Endothelial cell of umbilical vein (primary cell): ENCODE data around the gene RAD51B. TPM values are rescaled to one million over a fixed set of nuclear protein-coding genes. Genes with fewer than 3 reads are reported as not detected.

Experiments used
- BruUV-seq: library from RNA; stranded (reverse); fragments of 400-500 nt; replicated peaks from 2 replicates; lab custom pipeline; 2021; lab: Mats Ljungman, UMichigan
- CTCF ChIA-PET: fragments of 300-600, 350-600 bp; sonication (Branson Sonifier 250); formaldehyde crosslinking; loops from one replicate; lab custom pipeline; 2021; ENCODE audit warnings: antibody characterized with exemption, inconsistent platforms; lab: Charles Lee
- POLR2A ChIA-PET: fragments of 300-600, 350-600 bp; sonication (Branson Sonifier 250); formaldehyde crosslinking; loops from one replicate; lab custom pipeline; 2021; ENCODE audit warnings: antibody characterized with exemption, inconsistent platforms; lab: Charles Lee
- DNase-seq: peaks from one replicate; pipeline ENCODE4 v3.0.0-alpha.2; 2011; ENCODE audit warnings: low read depth, low spot score
- FAIRE-seq: peaks from 2 replicates; lab custom pipeline; 2011; peaks lifted over from hg19 to GRCh38; lab: Jason Lieb, UNC
- H2AFZ ChIP-seq: 2 replicates; pipeline ENCODE4 v1.6.0; 2012; ENCODE audit warnings: low read depth, low read length, control low read depth, inconsistent platforms
- H3K27ac ChIP-seq: 2 replicates; pipeline ENCODE4 v1.5.1; 2011; ENCODE audit warnings: low read depth, mild to moderate bottlenecking, control low read depth, low read length, moderate library complexity; ENCODE audit not compliant: insufficient read depth
- H3K27me3 ChIP-seq, 2 experiments: 2 replicates each; pipeline versions ENCODE4 v1.6.0 to v1.6.1; 2011; ENCODE audit warnings: low read length in 2 of 2, mixed read lengths in 1 of 2; ENCODE audit not compliant: control insufficient read depth in 2 of 2, insufficient read depth in 2 of 2
- H3K36me3 ChIP-seq, 2 experiments: 2 replicates in 1 of 2; 3 replicates in 1 of 2; pipeline ENCODE4 v1.5.1; 2011; ENCODE audit warnings: low read length in 2 of 2, mild to moderate bottlenecking in 1 of 2, moderate library complexity in 1 of 2; ENCODE audit not compliant: control insufficient read depth in 2 of 2, insufficient read depth in 2 of 2; ENCODE audit errors: extremely low read depth in 1 of 2
- H3K4me1 ChIP-seq: 3 replicates; pipeline ENCODE4 v1.5.1; 2011; ENCODE audit warnings: mild to moderate bottlenecking, low read length; ENCODE audit not compliant: control insufficient read depth, insufficient read depth; ENCODE audit errors: extremely low read depth
- H3K4me2 ChIP-seq: 2 replicates; pipeline ENCODE4 v1.6.1; 2011; ENCODE audit warnings: low read length, control low read depth, mixed read lengths; ENCODE audit not compliant: insufficient read depth
- H3K4me3 ChIP-seq, 3 experiments: fragments of 200-600 bp in 1 of 3; sonication (generic), shearing (Covaris generic) in 1 of 3; replicated peaks in 1 of 3; 2 replicates each; pipeline ENCODE4 v1.5.1; 2011 to 2016; ENCODE audit warnings: control low read depth in 3 of 3, low read length in 3 of 3, mild to moderate bottlenecking in 2 of 3, inconsistent platforms in 1 of 3, low read depth in 1 of 3, moderate library complexity in 1 of 3; ENCODE audit not compliant: insufficient read depth in 1 of 3
- H3K79me2 ChIP-seq: 2 replicates; pipeline ENCODE4 v1.6.0; 2012; ENCODE audit warnings: low read length, inconsistent platforms; ENCODE audit not compliant: control insufficient read depth, insufficient read depth
- H3K9ac ChIP-seq: replicated peaks from 2 replicates; pipeline ENCODE3; 2011; ENCODE audit warnings: low read length, control low read depth; ENCODE audit not compliant: insufficient read depth; ENCODE audit errors: extremely low read depth
- H3K9me1 ChIP-seq: replicated peaks from 3 replicates; pipeline ENCODE4 v1.6.0; 2011; ENCODE audit warnings: mild to moderate bottlenecking, low read length; ENCODE audit not compliant: control insufficient read depth, insufficient read depth; ENCODE audit errors: extremely low read depth
- H3K9me3 ChIP-seq: replicated peaks from 2 replicates; pipeline ENCODE4 v1.5.1; 2012; ENCODE audit warnings: low read length, inconsistent platforms; ENCODE audit not compliant: control insufficient read depth, insufficient read depth
- H4K20me1 ChIP-seq: replicated peaks from 2 replicates; pipeline ENCODE3; 2011; ENCODE audit warnings: mild to moderate bottlenecking, low read length; ENCODE audit not compliant: control insufficient read depth, insufficient read depth; ENCODE audit errors: extremely low read depth
- CTCF ChIP-seq, 2 donors: IDR thresholded peaks; 1 replicate in 1 of 2; 2 replicates in 1 of 2; pipeline ENCODE4 v1.5.1; 2011; ENCODE audit warnings: low read length in 2 of 2, mild to moderate bottlenecking in 2 of 2, moderate library complexity in 2 of 2, control low read depth in 1 of 2, inconsistent platforms in 1 of 2, low read depth in 1 of 2; ENCODE audit not compliant: insufficient read depth in 1 of 2; ENCODE audit errors: extremely low read depth in 1 of 2
- EZH2 ChIP-seq: IDR thresholded peaks from 2 replicates; pipeline ENCODE4 v1.6.1; 2012; ENCODE audit warnings: borderline replicate concordance, low read depth, mild to moderate bottlenecking, moderate library complexity, low read length, inconsistent platforms; ENCODE audit not compliant: severe bottlenecking
- FOS ChIP-seq: IDR thresholded peaks from 2 replicates; pipeline ENCODE4 v1.6.1; 2011; ENCODE audit warnings: mild to moderate bottlenecking, low read length, moderate library complexity, borderline replicate concordance; ENCODE audit not compliant: insufficient read depth
- GATA2 ChIP-seq: IDR thresholded peaks from 2 replicates; pipeline ENCODE4 v1.7.0; 2011; ENCODE audit warnings: low read depth, mild to moderate bottlenecking, moderate library complexity, mixed read lengths, low read length; ENCODE audit not compliant: insufficient read length, insufficient read depth
- JUN ChIP-seq: IDR thresholded peaks from 2 replicates; pipeline ENCODE4 v1.6.1; 2011; ENCODE audit warnings: borderline replicate concordance, low read depth; ENCODE audit not compliant: insufficient read length, insufficient read depth
- MYC ChIP-seq: IDR thresholded peaks from one replicate; pipeline ENCODE4 v1.6.1; 2011; ENCODE audit warnings: mild to moderate bottlenecking, low read depth, low read length
- POLR2A ChIP-seq: IDR thresholded peaks from 2 replicates; pipeline ENCODE4 v1.6.1; 2012; ENCODE audit warnings: low read depth, mild to moderate bottlenecking, control low read depth, low read length
- POLR2AphosphoS5 ChIP-seq: IDR thresholded peaks from 2 replicates; pipeline ENCODE4 v1.6.1; 2012; ENCODE audit warnings: low read depth, mild to moderate bottlenecking, control low read depth, low read length, moderate library complexity; ENCODE audit not compliant: insufficient read depth
- dilution Hi-C: fragments of 300-500 bp; cut with MboI; formaldehyde crosslinking; loops from one replicate; pipeline ENCODE4 v1.15.0; 2019; ENCODE audit warnings: low sequenced_read_pairs; ENCODE audit not compliant: extremely low pct_ligation_motif_present
- intact Hi-C: fragments of 100-400 bp; cut with micrococcal nuclease; formaldehyde crosslinking; loops from one replicate; pipeline ENCODE4 v1.10.0; 2022
- polyA plus RNA-seq, 4 experiments: library from polyadenylated mRNA; depleted of rRNA in 3 of 4; stranded (reverse) in 3 of 4; unstranded in 1 of 4; fragments of >200 nt; gene quantifications; 2 replicates each; pipeline versions ENCODE4 v1.2.1 to v1.2.3, GENCODE V29; 2011 to 2012; ENCODE audit warnings: missing spikeins in 1 of 4
- total RNA-seq: library from RNA; stranded (reverse); gene quantifications from 2 replicates; pipeline ENCODE4 v1.2.3, GENCODE V29; 2021
- TF ChIP-seq, protein P1 (sequence below): IDR thresholded peaks from 2 replicates; pipeline ENCODE4 v1.6.1; 2011; ENCODE audit not compliant: insufficient read depth, insufficient read length

RAD51B gene
- total and polyA plus RNA-seq, 2 donors (not counting 3 experiments of a cell fraction or from before 2014, with no cell fraction given): 3.9 to 19.0 TPM

- H4K20me1 ChIP-seq: no peaks in the 10 kb centered on the region
- H3K36me3 ChIP-seq: no peaks in the 10 kb centered on the region
- no TSS peak for BruUV-seq
- POLR2A ChIA-PET: no interaction called here
- no peak overlapping the region for H3K4me3 ChIP-seq
- H3K4me1 ChIP-seq: no peaks in the 10 kb centered on the region
- intact Hi-C loops: no loop called here
- no peak overlapping the region for H3K9ac ChIP-seq
- no peak for TF ChIP-seq JUN
- TF ChIP-seq FOS: no peak
- no peak for TF ChIP-seq MYC
- TF ChIP-seq EZH2: no peak
- no peak for TF ChIP-seq CTCF (IDR thresholded peaks at IDR 0.05; ENCODE audit: extremely low read depth in 1 of 2, insufficient read depth in 1 of 2, low read depth in 1 of 2, low read length in 2 of 2)
- no peak for TF ChIP-seq POLR2A
- TF ChIP-seq, protein P1, sequence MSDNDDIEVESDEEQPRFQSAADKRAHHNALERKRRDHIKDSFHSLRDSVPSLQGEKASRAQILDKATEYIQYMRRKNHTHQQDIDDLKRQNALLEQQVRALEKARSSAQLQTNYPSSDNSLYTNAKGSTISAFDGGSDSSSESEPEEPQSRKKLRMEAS: no peak
- no peak for TF ChIP-seq GATA2
- no peak for TF ChIP-seq POLR2AphosphoS5
- FAIRE-seq (no peak), DNase-seq (no peak)
- H3K4me2 ChIP-seq: no peak overlapping the region
- H3K27ac ChIP-seq: no peak overlapping the region
- H2AFZ ChIP-seq: no peak overlapping the region
- no peaks in the 10 kb centered on the region for H3K9me1 ChIP-seq
- no peaks in the 10 kb centered on the region for H3K27me3 ChIP-seq
- CTCF ChIA-PET: interaction anchor here (0.5 kb wide), 1 partner anchor 851 kb away, joined by 3 read pairs; no protein-coding TSS in a partner anchor
- no peaks in the 10 kb centered on the region for H3K79me2 ChIP-seq
- dilution Hi-C loops: no loop called here
- no peaks in the 10 kb centered on the region for H3K9me3 ChIP-seq
Measured at GRCh38 chr14:67965696-67966095, 146.1 kb downstream of the RAD51B start.
